SU-DHL-6 (cell line): Measurements from ENCODE around the gene TRIM9.

Source experiments
- H2AFZ ChIP-seq: fragments of 200-600 bp; sonication (generic); 2 replicates; pipeline ENCODE4 v1.6.1; 2014; ENCODE audit warnings: low read depth, mild to moderate bottlenecking, moderate library complexity, mixed read lengths, antibody characterized with exemption, low read length; ENCODE audit not compliant: severe bottlenecking
- H3F3A ChIP-seq: fragments of 200-600 bp; shearing (Covaris generic); 2 replicates; pipeline ENCODE4 v1.6.0; 2016; ENCODE audit warnings: antibody characterized with exemption, mild to moderate bottlenecking; ENCODE audit not compliant: insufficient read depth
- H3K27ac ChIP-seq: fragments of 200-600 bp; sonication (generic); 2 replicates; pipeline ENCODE4 v1.5.1; 2016; ENCODE audit warnings: low read depth, mild to moderate bottlenecking, low read length, moderate library complexity, mixed read lengths
- H3K27me3 ChIP-seq: fragments of 200-600 bp; sonication (generic), shearing (Covaris generic); 2 replicates; pipeline ENCODE4 v1.6.0; 2014; ENCODE audit warnings: mild to moderate bottlenecking, low read length
- H3K36me3 ChIP-seq: fragments of 200-600 bp; sonication (generic); 2 replicates; pipeline ENCODE4 v1.6.1; 2014; ENCODE audit warnings: mild to moderate bottlenecking, low read length, mixed read lengths
- H3K4me2 ChIP-seq: fragments of 300-600, 200-600 bp; shearing (Covaris generic), sonication (generic); 2 replicates; pipeline ENCODE4 v1.6.0; 2014; ENCODE audit warnings: low read length, low read depth, mild to moderate bottlenecking; ENCODE audit not compliant: poor library complexity, severe bottlenecking
- H3K4me3 ChIP-seq: fragments of 200-600 bp; sonication (generic); 2 replicates; pipeline ENCODE4 v1.5.1; 2014; ENCODE audit warnings: antibody characterized with exemption, low read length, mild to moderate bottlenecking, mixed read lengths; ENCODE audit not compliant: insufficient read depth, poor library complexity, severe bottlenecking
- H3K79me2 ChIP-seq: fragments of 200-600 bp; sonication (generic); 2 replicates; pipeline ENCODE4 v1.6.1; 2014; ENCODE audit warnings: mild to moderate bottlenecking, low read length, moderate library complexity; ENCODE audit not compliant: insufficient read depth
- H3K9ac ChIP-seq: fragments of 200-600 bp; sonication (generic); 2 replicates; pipeline ENCODE4 v1.7.0; 2014; ENCODE audit warnings: mild to moderate bottlenecking, low read length
- H3K9me2 ChIP-seq: fragments of 200-600 bp; sonication (generic); replicated peaks from 2 replicates; pipeline ENCODE4 v1.6.1; 2014; ENCODE audit warnings: low read length; ENCODE audit not compliant: insufficient read depth
- H3K9me3 ChIP-seq: fragments of 200-600 bp; sonication (generic); 2 replicates; pipeline ENCODE4 v1.6.1; 2014; ENCODE audit warnings: low read length, mixed read lengths; ENCODE audit not compliant: insufficient read depth
- H4K20me1 ChIP-seq: fragments of 200-600 bp; sonication (generic); 2 replicates; pipeline ENCODE4 v1.6.1; 2014; ENCODE audit warnings: low read depth, mild to moderate bottlenecking, antibody characterized with exemption, low read length, moderate library complexity, mixed read lengths
- EZH2phosphoT487 ChIP-seq: fragments of 200-600 bp; sonication (generic), shearing (Covaris generic); conservative IDR thresholded peaks from 2 replicates; pipeline ENCODE4 v1.6.1; 2018; ENCODE audit warnings: mild to moderate bottlenecking, antibody characterized with exemption, low read length, moderate library complexity, mixed read lengths
- TF ChIP-seq, protein P1 (sequence below): fragments of 200-600 bp; sonication (generic); IDR thresholded peaks from one replicate; pipeline ENCODE4 v1.5.1; 2017; ENCODE audit warnings: antibody characterized with exemption, mild to moderate bottlenecking, low read length, moderate library complexity; ENCODE audit not compliant: insufficient read depth, poor library complexity, severe bottlenecking

Gene TRIM9

DNA sequence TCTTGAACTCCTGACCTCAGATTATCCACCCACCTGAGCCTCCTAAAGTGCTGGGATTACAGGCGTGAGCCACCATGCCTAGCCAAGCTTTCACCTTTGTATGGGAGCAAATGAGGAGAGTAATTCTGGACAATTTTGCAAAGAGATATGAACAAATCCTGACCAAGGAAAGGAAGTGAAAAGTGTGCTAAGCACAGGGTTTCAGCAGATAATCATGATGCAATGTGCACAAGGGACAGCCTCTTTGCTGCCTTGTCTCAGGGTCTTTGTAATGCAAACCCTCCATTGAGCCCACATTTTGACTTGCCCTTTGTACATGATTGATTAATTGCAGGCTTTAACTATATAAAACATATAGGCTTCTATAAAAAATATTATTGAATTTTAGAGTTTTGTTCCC lies 141.4 kb downstream of the TRIM9 start:
- H3K36me3 ChIP-seq = no peaks in the 10 kb centered on the region
- no peak overlapping the region for H3K4me3 ChIP-seq
- no peaks in the 10 kb centered on the region for H3K9me2 ChIP-seq
- H3K9me3 ChIP-seq = no peaks in the 10 kb centered on the region
- TF ChIP-seq, protein P1, sequence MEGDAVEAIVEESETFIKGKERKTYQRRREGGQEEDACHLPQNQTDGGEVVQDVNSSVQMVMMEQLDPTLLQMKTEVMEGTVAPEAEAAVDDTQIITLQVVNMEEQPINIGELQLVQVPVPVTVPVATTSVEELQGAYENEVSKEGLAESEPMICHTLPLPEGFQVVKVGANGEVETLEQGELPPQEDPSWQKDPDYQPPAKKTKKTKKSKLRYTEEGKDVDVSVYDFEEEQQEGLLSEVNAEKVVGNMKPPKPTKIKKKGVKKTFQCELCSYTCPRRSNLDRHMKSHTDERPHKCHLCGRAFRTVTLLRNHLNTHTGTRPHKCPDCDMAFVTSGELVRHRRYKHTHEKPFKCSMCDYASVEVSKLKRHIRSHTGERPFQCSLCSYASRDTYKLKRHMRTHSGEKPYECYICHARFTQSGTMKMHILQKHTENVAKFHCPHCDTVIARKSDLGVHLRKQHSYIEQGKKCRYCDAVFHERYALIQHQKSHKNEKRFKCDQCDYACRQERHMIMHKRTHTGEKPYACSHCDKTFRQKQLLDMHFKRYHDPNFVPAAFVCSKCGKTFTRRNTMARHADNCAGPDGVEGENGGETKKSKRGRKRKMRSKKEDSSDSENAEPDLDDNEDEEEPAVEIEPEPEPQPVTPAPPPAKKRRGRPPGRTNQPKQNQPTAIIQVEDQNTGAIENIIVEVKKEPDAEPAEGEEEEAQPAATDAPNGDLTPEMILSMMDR = no peak
- TF ChIP-seq EZH2phosphoT487 = no peak
- H4K20me1 ChIP-seq = no peaks in the 10 kb centered on the region
- no peak overlapping the region for H2AFZ ChIP-seq
- H3K79me2 ChIP-seq = no peaks in the 10 kb centered on the region
- no peak overlapping the region for H3K9ac ChIP-seq
- no peaks in the 10 kb centered on the region for H3K27me3 ChIP-seq
- no peak overlapping the region for H3K4me2 ChIP-seq
- no peak overlapping the region for H3K27ac ChIP-seq
- no peaks in the 10 kb centered on the region for H3F3A ChIP-seq

DNA sequence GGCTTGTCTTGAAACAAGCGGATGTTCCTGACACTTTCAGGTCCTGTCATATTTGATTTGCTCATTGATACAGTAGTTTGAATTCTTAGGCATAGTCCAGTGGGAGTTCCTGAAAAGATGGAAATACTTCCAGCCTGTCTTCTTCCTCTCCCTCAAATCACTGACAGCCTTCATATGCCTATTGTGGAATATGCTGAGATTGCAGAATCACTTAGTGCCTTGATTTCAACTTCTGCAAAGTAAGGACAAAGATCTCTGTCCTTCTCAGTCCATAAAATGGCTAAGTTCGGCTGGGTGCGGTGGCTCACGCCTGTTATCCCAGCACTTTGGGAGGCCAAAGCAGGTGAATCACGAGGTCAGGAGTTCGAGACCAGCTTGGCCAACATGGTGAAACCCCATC lies 143.9 kb downstream of the TRIM9 start:
- Histone ChIP-seq H3K36me3 (no peaks in the 10 kb centered on the region), H3K4me2 (no peak overlapping the region)
- TF ChIP-seq, protein P1 = no peak
- no peak for TF ChIP-seq EZH2phosphoT487

DNA sequence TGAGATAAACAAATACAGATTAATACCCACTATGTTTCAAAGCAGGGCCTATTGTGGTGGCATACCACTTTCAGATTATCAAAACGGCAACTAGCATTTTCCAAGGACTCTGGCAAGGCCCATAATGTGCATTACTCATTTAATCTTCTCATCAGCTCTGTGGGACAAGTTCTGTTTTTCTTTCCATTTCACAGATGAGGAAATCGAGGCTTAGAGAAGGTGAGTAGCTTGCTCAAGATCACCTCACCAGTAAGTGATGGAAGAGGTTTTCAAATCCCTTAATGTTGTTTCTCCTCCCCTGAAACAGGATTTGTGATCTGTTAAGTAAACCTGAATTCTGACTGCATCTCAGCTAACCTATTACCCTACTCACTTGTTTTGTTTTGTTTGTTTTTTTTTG lies 146.7 kb downstream of the TRIM9 start:
- Histone ChIP-seq H3F3A (no peaks in the 10 kb centered on the region), H3K36me3 (no peaks in the 10 kb centered on the region), H2AFZ (no peak overlapping the region), H3K9me2 (no peaks in the 10 kb centered on the region), H3K79me2 (no peaks in the 10 kb centered on the region), H3K9me3 (no peaks in the 10 kb centered on the region), H3K27ac (no peak overlapping the region), H4K20me1 (no peaks in the 10 kb centered on the region), H3K4me3 (no peak overlapping the region), H3K9ac (no peak overlapping the region), H3K27me3 (no peaks in the 10 kb centered on the region), H3K4me2 (no peak overlapping the region)
- TF ChIP-seq, protein P1 = no peak
- TF ChIP-seq EZH2phosphoT487 = no peak

More for the DNA sequence above, 143.9 kb downstream of the TRIM9 start:
- Histone ChIP-seq H3K27ac (no peak overlapping the region), H3K9me3 (no peaks in the 10 kb centered on the region), H2AFZ (no peak overlapping the region), H3K79me2 (no peaks in the 10 kb centered on the region), H3K9me2 (no peaks in the 10 kb centered on the region), H3K9ac (no peak overlapping the region), H3K27me3 (no peaks in the 10 kb centered on the region), H3K4me3 (no peak overlapping the region), H4K20me1 (no peaks in the 10 kb centered on the region), H3F3A (no peaks in the 10 kb centered on the region)
